Common myeloid progenitor, CD34-positive (primary cell): ENCODE measurements around the gene KIF16B.

Experiments used
- CTCF ChIA-PET: fragments of 350-600 bp; sonication (Branson Sonifier 250); formaldehyde crosslinking; loops from one replicate; lab custom pipeline; 2021; ENCODE audit warnings: antibody characterized with exemption; lab: Charles Lee
- POLR2A ChIA-PET: fragments of 350-600 bp; sonication (Branson Sonifier 250); formaldehyde crosslinking; loops from one replicate; lab custom pipeline; 2021; ENCODE audit warnings: antibody characterized with exemption; lab: Charles Lee
- DNase-seq, 3 donors: peaks; one replicate each; pipeline versions ENCODE4 v3.0.0 to v3.0.0-alpha.2; 2013
- H3K27ac ChIP-seq, 2 experiments: 1 replicate in 1 of 2; 2 replicates in 1 of 2; pipeline ENCODE4 v1.7.0; 2013; ENCODE audit warnings: inconsistent platforms in 2 of 2, low read length in 2 of 2, mild to moderate bottlenecking in 2 of 2, low read depth in 1 of 2, moderate library complexity in 1 of 2; ENCODE audit not compliant: severe bottlenecking in 2 of 2, insufficient read depth in 1 of 2, poor library complexity in 1 of 2
- H3K27me3 ChIP-seq, 5 experiments: replicated peaks in 2 of 5; 1 replicate in 3 of 5; 2 replicates in 2 of 5; pipeline versions ENCODE4 v1.6.1 to v1.7.0; 2013; ENCODE audit warnings: low read length in 4 of 5, mild to moderate bottlenecking in 2 of 5, moderate library complexity in 2 of 5, inconsistent platforms in 1 of 5; ENCODE audit not compliant: insufficient read depth in 5 of 5, control insufficient read depth in 4 of 5
- H3K36me3 ChIP-seq, 4 experiments: 1 replicate in 2 of 4; 2 replicates in 2 of 4; pipeline versions ENCODE4 v1.6.1 to v1.7.0; 2013; ENCODE audit warnings: low read length in 3 of 4, control low read depth in 1 of 4, mild to moderate bottlenecking in 1 of 4; ENCODE audit not compliant: control insufficient read depth in 4 of 4, insufficient read depth in 4 of 4
- H3K4me1 ChIP-seq, 4 experiments: 1 replicate in 3 of 4; 2 replicates in 1 of 4; pipeline versions ENCODE4 v1.6.1 to v1.7.1; 2013; ENCODE audit warnings: low read length in 3 of 4, mild to moderate bottlenecking in 3 of 4, control low read depth in 1 of 4, inconsistent platforms in 1 of 4, moderate library complexity in 1 of 4; ENCODE audit not compliant: control insufficient read depth in 4 of 4, insufficient read depth in 4 of 4; ENCODE audit errors: control extremely low read depth in 1 of 4
- H3K4me3 ChIP-seq, 7 experiments: 1 replicate in 4 of 7; 2 replicates in 3 of 7; pipeline versions ENCODE4 v1.5.1 to v1.7.0; 2013; ENCODE audit warnings: mild to moderate bottlenecking in 7 of 7, low read length in 6 of 7, moderate library complexity in 6 of 7, inconsistent platforms in 2 of 7, low read depth in 2 of 7, control low read depth in 1 of 7; ENCODE audit not compliant: insufficient read depth in 4 of 7, control insufficient read depth in 1 of 7; ENCODE audit errors: extremely low read depth in 1 of 7
- H3K9me3 ChIP-seq, 5 experiments: 1 replicate in 4 of 5; 2 replicates in 1 of 5; pipeline versions ENCODE4 v1.6.1 to v1.7.1; 2013; ENCODE audit warnings: low read length in 4 of 5, mild to moderate bottlenecking in 2 of 5, inconsistent platforms in 1 of 5, low read depth in 1 of 5, moderate library complexity in 1 of 5; ENCODE audit not compliant: control insufficient read depth in 4 of 5, insufficient read depth in 2 of 5; ENCODE audit errors: control extremely low read depth in 1 of 5
- WGBS: methylation state at CpG from one replicate; pipeline ENCODE4 v1.1.5; 2013; ENCODE audit not compliant: insufficient coverage; 5-methylcytosine and 5-hydroxymethylcytosine counted together

Gene KIF16B

GRCh38 chr20:16271450-16271849 lies 301.8 kb downstream of the KIF16B start:
- Histone ChIP-seq H3K4me3 (no peak overlapping the region), H3K36me3 (peaks cover 0 to 2% (median 0%) of the 10 kb centered on the region in 4 experiments), H3K27ac (no peak overlapping the region), H3K4me1 (no peaks in the 10 kb centered on the region), H3K9me3 (peaks cover 0 to 10% (median 2%) of the 10 kb centered on the region in 5 experiments), H3K27me3 (no peaks in the 10 kb centered on the region)
- POLR2A ChIA-PET = no interaction called here
- CTCF ChIA-PET = no interaction called here
- WGBS = 100% methylated on average over 1 of the region's 1 CpG
- no peak for DNase-seq

GRCh38 chr20:16270989-16271388 lies 302.3 kb downstream of the KIF16B start:
- Histone ChIP-seq H3K9me3 (peaks cover 0 to 14% (median 6%) of the 10 kb centered on the region in 5 experiments), H3K4me3 (no peak overlapping the region), H3K4me1 (no peaks in the 10 kb centered on the region), H3K36me3 (peaks cover 0 to 2% (median 0%) of the 10 kb centered on the region in 4 experiments), H3K27me3 (no peaks in the 10 kb centered on the region), H3K27ac (no peak overlapping the region)
- CTCF ChIA-PET = no interaction called here
- DNase-seq = no peak
- 94% methylated on average over 2 of the region's 4 CpGs for WGBS
- POLR2A ChIA-PET = no interaction called here

- CTCF ChIA-PET = no interaction called here
- Histone ChIP-seq H3K27me3 (no peaks in the 10 kb centered on the region), H3K36me3 (peaks cover 0 to 2% (median 0%) of the 10 kb centered on the region in 4 experiments), H3K9me3 (peaks cover 0 to 18% (median 8%) of the 10 kb centered on the region in 5 experiments), H3K4me1 (no peaks in the 10 kb centered on the region), H3K4me3 (no peak overlapping the region), H3K27ac (no peak overlapping the region)
- POLR2A ChIA-PET = no interaction called here
- DNase-seq = no peak
- 100% methylated on average over 4 of the region's 6 CpGs for WGBS
Observed at GRCh38 chr20:16270314-16270931, 302.8 kb downstream of the KIF16B start.

- Histone ChIP-seq H3K9me3 (peaks cover 0 to 21% (median 12%) of the 10 kb centered on the region in 5 experiments), H3K36me3 (no peaks in the 10 kb centered on the region), H3K4me1 (no peaks in the 10 kb centered on the region), H3K27me3 (peaks cover 0 to 3% (median 0%) of the 10 kb centered on the region in 5 experiments), H3K4me3 (no peak overlapping the region), H3K27ac (no peak overlapping the region)
- DNase-seq = no peak
- ChIA-PET POLR2A (no interaction called here), CTCF (no interaction called here)
- WGBS = no CpG with 5 or more reads among the region's 4 CpGs
Observed at GRCh38 chr20:16267526-16267925, 305.7 kb downstream of the KIF16B start.

GRCh38 chr20:16265334-16265733 lies 307.9 kb downstream of the KIF16B start:
- H3K36me3 ChIP-seq = no peaks in the 10 kb centered on the region
- WGBS = 100% methylated on average over 4 of the region's 5 CpGs
- POLR2A ChIA-PET = no interaction called here

GRCh38 chr20:16263582-16263981 lies 309.7 kb downstream of the KIF16B start:
- no peak overlapping the region for H3K4me3 ChIP-seq
- ChIA-PET POLR2A (interaction anchor here (0.6 kb wide), 1 partner anchor 63 kb away, joined by 3 read pairs; no protein-coding TSS in a partner anchor), CTCF (interaction anchor here (1.7 kb wide), 1 partner anchor 23 kb away, joined by 4 read pairs; no protein-coding TSS in a partner anchor)
- no peak overlapping the region for H3K27ac ChIP-seq
- no peaks in the 10 kb centered on the region for H3K4me1 ChIP-seq
- peaks cover 0 to 3% (median 0%) of the 10 kb centered on the region in 5 experiments for H3K27me3 ChIP-seq
- DNase-seq = no peak
- no peaks in the 10 kb centered on the region for H3K36me3 ChIP-seq
- WGBS = 43% methylated on average over 2 of the region's 2 CpGs
- peaks cover 0 to 21% (median 12%) of the 10 kb centered on the region in 5 experiments for H3K9me3 ChIP-seq

More at GRCh38 chr20:16265334-16265733, 307.9 kb downstream of the KIF16B start:
- H3K4me1 ChIP-seq = no peaks in the 10 kb centered on the region
- peaks cover 0 to 21% (median 12%) of the 10 kb centered on the region in 5 experiments for H3K9me3 ChIP-seq
- H3K4me3 ChIP-seq = no peak overlapping the region
- CTCF ChIA-PET = no interaction called here
- peaks cover 0 to 3% (median 0%) of the 10 kb centered on the region in 5 experiments for H3K27me3 ChIP-seq
- no peak for DNase-seq
- no peak overlapping the region for H3K27ac ChIP-seq

- 95% methylated on average over 5 of the region's 5 CpGs for WGBS
- ChIA-PET POLR2A (interaction anchor here (0.5 kb wide), 1 partner anchor 992 kb away, joined by 3 read pairs; no protein-coding TSS in a partner anchor), CTCF (interaction anchor here (1.7 kb wide), 1 partner anchor 22 kb away, joined by 4 read pairs; no protein-coding TSS in a partner anchor)
- Histone ChIP-seq H3K27me3 (peaks cover 0 to 3% (median 0%) of the 10 kb centered on the region in 5 experiments), H3K4me3 (no peak overlapping the region), H3K4me1 (no peaks in the 10 kb centered on the region), H3K27ac (no peak overlapping the region), H3K9me3 (peaks cover 0 to 21% (median 10%) of the 10 kb centered on the region in 5 experiments), H3K36me3 (no peaks in the 10 kb centered on the region)
- DNase-seq = no peak
Observed at GRCh38 chr20:16262594-16262993, 310.7 kb downstream of the KIF16B start.
